Activated CD4-positive, CD25-positive, alpha-beta regulatory T cell treated with anti-CD3 and anti-CD28 coated beads, Interleukin-2, amount 50 U/mL, for 24 hours (primary cell): ENCODE measurements around the gene SERPINB2.

Experiments
- ATAC-seq, 2 donors: fragments of 150-1000 bp; cut with Tn5 transposase; one replicate each; pipeline ENCODE4 v1.10.0; 2021; ENCODE audit warnings: mild to moderate bottlenecking in 1 of 2, moderate library complexity in 1 of 2

SERPINB2 gene

GRCh38 chr18:63887424-63887823, at the start of gene SERPINB2:
Gene SERPINB2 (plus strand): TSS chr18:63887705. CDS start chr18:63891445, 3,740 bp downstream.
- ATAC-seq = peak in 1 of 2 donors; percentile 10

GRCh38 chr18:63843008-63843407, 44.5 kb upstream of the SERPINB2 start:
- ATAC-seq = no peak

GRCh38 chr18:63844254-63844653, 43.3 kb upstream of the SERPINB2 start:
- no peak for ATAC-seq

GRCh38 chr18:63848159-63848558, 39.3 kb upstream of the SERPINB2 start:
- no peak for ATAC-seq

- ATAC-seq = no peak
Observed at GRCh38 chr18:63850020-63850419, 37.5 kb upstream of the SERPINB2 start.

- ATAC-seq = no peak
Observed at GRCh38 chr18:63850636-63851035, 36.9 kb upstream of the SERPINB2 start.

- ATAC-seq = no peak
Observed at GRCh38 chr18:63858456-63858855, 29.0 kb upstream of the SERPINB2 start.

- no peak for ATAC-seq
Observed at GRCh38 chr18:63859781-63860475, 27.6 kb upstream of the SERPINB2 start.

GRCh38 chr18:63860531-63860930, 27.0 kb upstream of the SERPINB2 start:
- ATAC-seq = no peak

- ATAC-seq = no peak
Observed at GRCh38 chr18:63867368-63868125, 20.0 kb upstream of the SERPINB2 start.

- ATAC-seq = no peak
Observed at GRCh38 chr18:63868546-63868945, 19.0 kb upstream of the SERPINB2 start.

- ATAC-seq = no peak
Observed at GRCh38 chr18:63869374-63869773, 18.1 kb upstream of the SERPINB2 start.

- ATAC-seq = no peak
Observed at GRCh38 chr18:63869851-63870250, 17.7 kb upstream of the SERPINB2 start.

GRCh38 chr18:63871836-63872235, 15.7 kb upstream of the SERPINB2 start:
- ATAC-seq = no peak

- ATAC-seq = no peak
Observed at GRCh38 chr18:63872586-63872985, 14.9 kb upstream of the SERPINB2 start.

- no peak for ATAC-seq
Observed at GRCh38 chr18:63878343-63878742, 9.2 kb upstream of the SERPINB2 start.

- no peak for ATAC-seq
Observed at GRCh38 chr18:63878925-63879324, 8.6 kb upstream of the SERPINB2 start.

- no peak for ATAC-seq
Observed at GRCh38 chr18:63879709-63880108, 7.8 kb upstream of the SERPINB2 start.

GRCh38 chr18:63881851-63882250, 5.7 kb upstream of the SERPINB2 start:
- no peak for ATAC-seq

GRCh38 chr18:63882333-63883141, 5.0 kb upstream of the SERPINB2 start:
- no peak for ATAC-seq

- ATAC-seq = no peak
Observed at GRCh38 chr18:63883617-63884016, 3.9 kb upstream of the SERPINB2 start.

- no peak for ATAC-seq
Observed at GRCh38 chr18:63888470-63889190, 1.1 kb downstream of the SERPINB2 start.

GRCh38 chr18:63889626-63890025, 2.1 kb downstream of the SERPINB2 start:
- no peak for ATAC-seq
